GM12878 (cell line): Measurements from ENCODE around the gene RECQL5. TPM values are rescaled to one million over a fixed set of nuclear protein-coding genes. Genes with fewer than 3 reads are reported as not detected.

Experiments used
- ATAC-seq: fragments of 200-7000 bp; cut with Tn5 transposase; 3 replicates; pipeline ENCODE4 v1.9.1; 2020; ENCODE audit warnings: mild to moderate bottlenecking, moderate library complexity
- BruUV-seq: library from RNA; stranded (reverse); fragments of 400-500 nt; replicated peaks from 2 replicates; lab custom pipeline; 2021; lab: Mats Ljungman, UMichigan
- CTCF ChIA-PET: fragments of 300-600 bp; sonication (Branson Sonifier 250); formaldehyde crosslinking; extraction: SDS; loops from one replicate; lab custom pipeline; 2021; ENCODE audit warnings: inconsistent platforms; lab: Yijun Ruan, JAX
- POLR2A ChIA-PET: fragments of 350-600 bp; formaldehyde crosslinking; extraction: SDS; loops from one replicate; lab custom pipeline; 2021; ENCODE audit warnings: inconsistent platforms; lab: Charles Lee
- RAD21 ChIA-PET: fragments of 300-600 bp; sonication (Branson Sonifier 250); formaldehyde crosslinking; loops from one replicate; lab custom pipeline; 2023; ENCODE audit warnings: antibody characterized with exemption; ENCODE audit not compliant: unreplicated experiment; lab: Charles Lee
- SMC1A ChIA-PET: fragments of 300-600 bp; sonication (Branson Sonifier 250); formaldehyde crosslinking; loops from one replicate; lab custom pipeline; 2023; ENCODE audit not compliant: unreplicated experiment, uncharacterized antibody; lab: Charles Lee
- DNase-seq: peaks from one replicate; pipeline ENCODE4 v3.0.0-alpha.2; 2011; ENCODE audit warnings: low read depth, low spot score
- FAIRE-seq: peaks from 3 replicates; lab custom pipeline; 2011; peaks lifted over from hg19 to GRCh38; lab: Jason Lieb, UNC
- H2AFZ ChIP-seq: 2 replicates; pipeline ENCODE4 v1.6.0; 2011; ENCODE audit warnings: low read depth, low read length, control low read depth; ENCODE audit not compliant: control insufficient read depth
- H3K27ac ChIP-seq: 2 replicates; pipeline ENCODE4 v1.5.1; 2011; ENCODE audit warnings: control low read depth; ENCODE audit not compliant: control insufficient read depth, insufficient read depth
- H3K27me3 ChIP-seq, 2 experiments: replicated peaks in 1 of 2; 2 replicates each; pipeline versions ENCODE4 v1.6.0 to v1.6.1; 2011; ENCODE audit warnings: low read length in 1 of 2; ENCODE audit not compliant: control insufficient read depth in 2 of 2, insufficient read depth in 2 of 2
- H3K36me3 ChIP-seq, 2 experiments: 2 replicates each; pipeline ENCODE4 v1.5.1; 2011; ENCODE audit warnings: low read length in 1 of 2; ENCODE audit not compliant: control insufficient read depth in 2 of 2, insufficient read depth in 2 of 2
- H3K4me1 ChIP-seq: 2 replicates; pipeline ENCODE4 v1.6.1; 2011; ENCODE audit warnings: mild to moderate bottlenecking, low read length, moderate library complexity, mixed read lengths; ENCODE audit not compliant: control insufficient read depth, insufficient read depth
- H3K4me2 ChIP-seq: 2 replicates; pipeline ENCODE4 v1.6.0; 2011; ENCODE audit warnings: control low read depth; ENCODE audit not compliant: control insufficient read depth, insufficient read depth
- H3K4me3 ChIP-seq: fragments of 200-600 bp; sonication (generic); 2 replicates; pipeline ENCODE4 v1.5.1; 2016
- H3K79me2 ChIP-seq: 2 replicates; pipeline ENCODE4 v1.6.0; 2011; ENCODE audit warnings: low read length; ENCODE audit not compliant: control insufficient read depth, insufficient read depth
- H3K9ac ChIP-seq: 2 replicates; pipeline ENCODE4 v1.8.0; 2011; ENCODE audit warnings: low read length, control low read depth, mixed read lengths; ENCODE audit not compliant: control insufficient read depth, insufficient read depth
- H3K9me3 ChIP-seq: replicated peaks from 3 replicates; pipeline ENCODE4 v1.5.1; 2011; ENCODE audit warnings: mild to moderate bottlenecking, low read length; ENCODE audit not compliant: control insufficient read depth, insufficient read depth
- H4K20me1 ChIP-seq: 2 replicates; pipeline ENCODE4 v1.6.0; 2011; ENCODE audit not compliant: control insufficient read depth, insufficient read depth
- ASH2L ChIP-seq: fragments of 300-600, 200-600 bp; sonication (generic); IDR thresholded peaks from 2 replicates; pipeline ENCODE4 v1.6.1; 2017; ENCODE audit warnings: low read depth, mild to moderate bottlenecking, borderline replicate concordance
- BACH1 ChIP-seq: fragments of 450-650 bp; IDR thresholded peaks from 2 replicates; pipeline ENCODE4 v1.6.1; 2017; ENCODE audit warnings: mild to moderate bottlenecking, borderline replicate concordance
- BRCA1 ChIP-seq: IDR thresholded peaks from 2 replicates; pipeline ENCODE4 v1.6.1; 2011; ENCODE audit warnings: low read depth, low read length, improper control_type of control experiment
- IKZF1 ChIP-seq: fragments of 450-650 bp; conservative IDR thresholded peaks from 2 replicates; pipeline ENCODE4 v1.6.1; 2017; ENCODE audit warnings: antibody characterized with exemption, mild to moderate bottlenecking
- USF2 ChIP-seq: IDR thresholded peaks from 2 replicates; pipeline ENCODE4 v1.6.1; 2011; ENCODE audit warnings: low read depth, low read length, improper control_type of control experiment, borderline replicate concordance
- ZNF24 ChIP-seq: fragments of 450-650 bp; IDR thresholded peaks from 2 replicates; pipeline ENCODE4 v1.6.1; 2017; ENCODE audit warnings: antibody characterized with exemption, mild to moderate bottlenecking
- WGBS: methylation state at CpG from one replicate; pipeline ENCODE4 v1.1.6; 2016; ENCODE audit warnings: low lambda C conversion rate; ENCODE audit not compliant: insufficient replicate concordance, insufficient coverage; ENCODE audit errors: missing lambda C conversion rate; 5-methylcytosine and 5-hydroxymethylcytosine counted together
- in situ Hi-C: fragments of 300-500 bp; cut with MboI; formaldehyde crosslinking; loops from 9 replicates; pipeline ENCODE4 v1.14.3; 2018; ENCODE audit warnings: mixed read lengths
- intact Hi-C: fragments of 100-400 bp; cut with micrococcal nuclease; formaldehyde crosslinking; loops from one replicate; pipeline ENCODE4 v1.14.2; 2022; ENCODE audit not compliant: unreplicated experiment
- polyA plus RNA-seq, 11 experiments: library from polyadenylated mRNA; depleted of rRNA in 4 of 11; unstranded in 6 of 11; stranded (reverse) in 5 of 11; fragments of >200 nt; fragmentation: Nextera tagmentation in 4 of 11; fragmentation: Illumina TruSeq in 1 of 11; extraction: Ambion mirVana in 4 of 11; extraction: Trizol in 1 of 11; gene quantifications; 1 replicate in 1 of 11; 2 replicates in 10 of 11; pipeline versions ENCODE4 v1.2.1 to v1.2.3, GENCODE V29; 2011 to 2016; ENCODE audit warnings: inconsistent platforms in 2 of 11, missing spikeins in 2 of 11, low read depth in 1 of 11
- total RNA-seq, 4 experiments: library from RNA; depleted of rRNA in 3 of 4; stranded (reverse); fragments of >200 nt in 3 of 4; fragmentation: Illumina TruSeq in 1 of 4; extraction: Trizol in 1 of 4; gene quantifications; 2 replicates each; pipeline versions ENCODE4 v1.2.1 to v1.2.3, GENCODE V29; 2013 to 2021
- TF ChIP-seq, protein P1 (sequence below): fragments of 450-650 bp; IDR thresholded peaks from 2 replicates; pipeline ENCODE4 v1.6.1; 2017; ENCODE audit warnings: borderline replicate concordance

Gene RECQL5
- total and polyA plus RNA-seq, 10 of the 15 experiments (the other 5 are each of a cell fraction or from before 2014, with no cell fraction given) = 3.6 to 30.6 (median 20.1) TPM

- in situ Hi-C loops = no loop called here
- Histone ChIP-seq H4K20me1 (no peaks in the 10 kb centered on the region), H3K79me2 (no peaks in the 10 kb centered on the region), H3K9ac (no peak overlapping the region), H3K9me3 (no peaks in the 10 kb centered on the region), H3K27ac (no peak overlapping the region), H3K4me3 (no peak overlapping the region), H3K4me2 (no peak overlapping the region), H3K27me3 (no peaks in the 10 kb centered on the region), H2AFZ (no peak overlapping the region)
- BruUV-seq = no TSS peak
- FAIRE-seq (no peak), DNase-seq (no peak)
- ChIA-PET POLR2A (interaction anchor here (0.5 kb wide), 1 partner anchor 18 kb away, joined by 3 read pairs; the partner anchor contains the start of gene SMIM5), RAD21 (interaction anchor here (2.9 kb wide), 1 partner anchor 18 kb away, joined by 19 read pairs; the partner anchor contains the start of gene SMIM5)
- TF ChIP-seq BRCA1 = no peak
- TF ChIP-seq ASH2L = no peak
- TF ChIP-seq BACH1 = no peak
- no peak for TF ChIP-seq ZNF24
- TF ChIP-seq IKZF1 = no peak
- TF ChIP-seq, protein P1, sequence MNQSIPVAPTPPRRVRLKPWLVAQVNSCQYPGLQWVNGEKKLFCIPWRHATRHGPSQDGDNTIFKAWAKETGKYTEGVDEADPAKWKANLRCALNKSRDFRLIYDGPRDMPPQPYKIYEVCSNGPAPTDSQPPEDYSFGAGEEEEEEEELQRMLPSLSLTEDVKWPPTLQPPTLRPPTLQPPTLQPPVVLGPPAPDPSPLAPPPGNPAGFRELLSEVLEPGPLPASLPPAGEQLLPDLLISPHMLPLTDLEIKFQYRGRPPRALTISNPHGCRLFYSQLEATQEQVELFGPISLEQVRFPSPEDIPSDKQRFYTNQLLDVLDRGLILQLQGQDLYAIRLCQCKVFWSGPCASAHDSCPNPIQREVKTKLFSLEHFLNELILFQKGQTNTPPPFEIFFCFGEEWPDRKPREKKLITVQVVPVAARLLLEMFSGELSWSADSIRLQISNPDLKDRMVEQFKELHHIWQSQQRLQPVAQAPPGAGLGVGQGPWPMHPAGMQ = no peak
- no peak for TF ChIP-seq USF2
- TF ChIP-seq, all 136 proteins: peak for 0
- intact Hi-C loops = no loop called here
- ATAC-seq = no peak
- ChIA-PET CTCF (interaction anchor here (0.9 to 19.5 kb wide), 6 partner anchors 16 to 97 kb away, joined by 3 to 349 read pairs (median 10); partner anchors contain the start of genes RECQL5, SAP30BP and SMIM5), SMC1A (interaction anchor here (1.0 to 4.7 kb wide), 4 partner anchors 17 to 49 kb away, joined by 3 to 32 read pairs (median 8); partner anchors contain the start of gene SMIM5)
- Histone ChIP-seq H3K4me1 (peaks cover 11% of the 10 kb centered on the region), H3K36me3 (peaks cover 3 to 8% of the 10 kb centered on the region in 2 experiments; a peak in 3 of 4 replicates)
- WGBS = 92% methylated on average over 7 of the region's 7 CpGs
Observed at GRCh38 chr17:75650874-75651273, 16.1 kb downstream of the RECQL5 start.
